Adrenal gland (tissue), 5 donors: ENCODE measurements around the gene VWA8.

Experiments
- CTCF ChIP-seq, 6 experiments: fragments of 450-650 bp in 4 of 6; fragments of 200-600 bp in 2 of 6; sonication (generic) in 1 of 6; IDR thresholded peaks; 1 replicate in 5 of 6; 2 replicates in 1 of 6; pipeline versions ENCODE4 v1.5.1 to v1.8.0; 2016 to 2021; ENCODE audit warnings: antibody characterized with exemption in 6 of 6, mild to moderate bottlenecking in 2 of 6, moderate library complexity in 1 of 6
- POLR2A ChIP-seq, 2 donors: fragments of 450-650 bp; IDR thresholded peaks; one replicate each; pipeline ENCODE4 v1.6.1; 2017; ENCODE audit warnings: antibody characterized with exemption in 2 of 2, mild to moderate bottlenecking in 2 of 2, moderate library complexity in 1 of 2
- donor health status: DM: no; HTN: no; CAD: no.

GRCh38 chr13:41941174-41941573, 19.7 kb downstream of the VWA8 start:
- TF ChIP-seq CTCF (IDR thresholded peaks at IDR 0.05) (no peak), POLR2A (IDR thresholded peaks at IDR 0.05) (no peak)
